ENCODE data around the gene LARP4B.

LARP4B gene

GRCh38 chr10:898141-898540 lies 33.4 kb downstream of the LARP4B start:
- TF ChIP-seq, protein P1, sequence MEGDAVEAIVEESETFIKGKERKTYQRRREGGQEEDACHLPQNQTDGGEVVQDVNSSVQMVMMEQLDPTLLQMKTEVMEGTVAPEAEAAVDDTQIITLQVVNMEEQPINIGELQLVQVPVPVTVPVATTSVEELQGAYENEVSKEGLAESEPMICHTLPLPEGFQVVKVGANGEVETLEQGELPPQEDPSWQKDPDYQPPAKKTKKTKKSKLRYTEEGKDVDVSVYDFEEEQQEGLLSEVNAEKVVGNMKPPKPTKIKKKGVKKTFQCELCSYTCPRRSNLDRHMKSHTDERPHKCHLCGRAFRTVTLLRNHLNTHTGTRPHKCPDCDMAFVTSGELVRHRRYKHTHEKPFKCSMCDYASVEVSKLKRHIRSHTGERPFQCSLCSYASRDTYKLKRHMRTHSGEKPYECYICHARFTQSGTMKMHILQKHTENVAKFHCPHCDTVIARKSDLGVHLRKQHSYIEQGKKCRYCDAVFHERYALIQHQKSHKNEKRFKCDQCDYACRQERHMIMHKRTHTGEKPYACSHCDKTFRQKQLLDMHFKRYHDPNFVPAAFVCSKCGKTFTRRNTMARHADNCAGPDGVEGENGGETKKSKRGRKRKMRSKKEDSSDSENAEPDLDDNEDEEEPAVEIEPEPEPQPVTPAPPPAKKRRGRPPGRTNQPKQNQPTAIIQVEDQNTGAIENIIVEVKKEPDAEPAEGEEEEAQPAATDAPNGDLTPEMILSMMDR (IDR thresholded peaks at IDR 0.05): no peak

DNA sequence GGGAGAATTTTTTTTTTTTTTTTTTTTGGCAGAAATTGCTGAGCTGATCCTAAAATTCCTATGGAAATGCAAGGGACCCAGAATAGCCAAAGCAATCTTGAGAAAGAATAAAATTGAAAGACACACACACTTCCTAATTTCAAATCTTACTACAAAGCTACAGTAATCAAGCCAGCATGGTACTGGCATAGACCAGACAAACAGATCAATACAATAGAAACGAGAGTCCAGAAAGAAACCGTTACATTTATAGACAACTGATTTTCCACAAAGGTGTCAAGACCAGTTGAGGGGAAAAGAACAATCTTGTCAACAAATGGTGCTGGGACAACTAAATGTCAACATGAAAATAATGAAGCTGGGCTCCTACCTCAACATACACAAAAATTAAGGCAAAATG lies 34.5 kb downstream of the LARP4B start:
- H3K27ac ChIP-seq: no peak overlapping the region
- H3K4me1 ChIP-seq (ENCODE audit: control insufficient read depth in 1 of 2, insufficient read depth in 1 of 2, low read depth in 1 of 2, low read length in 1 of 2): peaks cover 0 to 3% of the 10 kb centered on the region in 2 experiments
- TF ChIP-seq, protein P1 (IDR thresholded peaks at IDR 0.05): no peak

More at GRCh38 chr10:898141-898540, 33.4 kb downstream of the LARP4B start:
- no peak overlapping the region for H3K27ac ChIP-seq
- no peak overlapping the region for H3K4me3 ChIP-seq (ENCODE audit: low read depth in 1 of 2, low read length in 1 of 2)
- H3K27me3 ChIP-seq: no peaks in the 10 kb centered on the region
- no peaks in the 10 kb centered on the region for H3K9me3 ChIP-seq
- H3K36me3 ChIP-seq: no peaks in the 10 kb centered on the region
- H3K4me1 ChIP-seq (ENCODE audit: control insufficient read depth in 1 of 2, insufficient read depth in 1 of 2, low read depth in 1 of 2, low read length in 1 of 2): peaks cover 2 to 9% of the 10 kb centered on the region in 2 experiments

DNA sequence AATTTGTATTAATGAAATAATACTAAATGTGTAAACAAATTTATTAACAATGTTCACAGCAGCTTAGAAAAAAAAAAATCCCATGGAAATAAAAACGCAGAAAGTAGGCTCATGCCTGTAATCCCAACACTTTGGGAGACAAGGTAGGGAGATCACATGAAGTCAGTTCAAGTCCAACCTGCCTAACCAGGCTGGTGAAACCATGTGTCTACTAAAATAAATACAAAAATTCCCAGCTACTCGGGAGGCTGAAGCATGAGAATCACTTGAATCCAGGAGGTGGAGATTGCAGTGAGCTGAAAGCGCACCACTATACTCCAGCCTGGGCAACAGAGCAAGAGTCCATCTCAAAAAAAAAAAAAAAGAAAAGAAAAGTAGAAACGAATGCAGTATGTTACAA lies 36.2 kb downstream of the LARP4B start:
- no peak overlapping the region for H3K27ac ChIP-seq
- TF ChIP-seq, protein P1 (IDR thresholded peaks at IDR 0.05): no peak
- H3K4me3 ChIP-seq (ENCODE audit: low read depth in 1 of 2, low read length in 1 of 2): no peak overlapping the region
- H3K9me3 ChIP-seq: no peaks in the 10 kb centered on the region
- H3K36me3 ChIP-seq: no peaks in the 10 kb centered on the region
- peaks cover 0 to 3% of the 10 kb centered on the region in 2 experiments for H3K4me1 ChIP-seq (ENCODE audit: control insufficient read depth in 1 of 2, insufficient read depth in 1 of 2, low read depth in 1 of 2, low read length in 1 of 2)
- no peaks in the 10 kb centered on the region for H3K27me3 ChIP-seq

More for the DNA sequence above, 34.5 kb downstream of the LARP4B start:
- Histone ChIP-seq H3K9me3 (no peaks in the 10 kb centered on the region), H3K36me3 (no peaks in the 10 kb centered on the region), H3K27me3 (no peaks in the 10 kb centered on the region), H3K4me3 (ENCODE audit: low read depth in 1 of 2, low read length in 1 of 2) (no peak overlapping the region)

- peak overlapping the region; percentile 52 for H3K27ac ChIP-seq
- no peak overlapping the region for H3K4me3 ChIP-seq (ENCODE audit: low read depth in 1 of 2, low read length in 1 of 2)
- no peaks in the 10 kb centered on the region for H3K27me3 ChIP-seq
- peaks cover 0 to 10% of the 10 kb centered on the region in 2 experiments for H3K4me1 ChIP-seq (ENCODE audit: control insufficient read depth in 1 of 2, insufficient read depth in 1 of 2, low read depth in 1 of 2, low read length in 1 of 2)
- TF ChIP-seq, protein P1 (IDR thresholded peaks at IDR 0.05): no peak
- no peaks in the 10 kb centered on the region for H3K9me3 ChIP-seq
- peaks cover 75% of the 10 kb centered on the region for H3K36me3 ChIP-seq
Measured at GRCh38 chr10:878895-879294, 52.6 kb downstream of the LARP4B start.

DNA sequence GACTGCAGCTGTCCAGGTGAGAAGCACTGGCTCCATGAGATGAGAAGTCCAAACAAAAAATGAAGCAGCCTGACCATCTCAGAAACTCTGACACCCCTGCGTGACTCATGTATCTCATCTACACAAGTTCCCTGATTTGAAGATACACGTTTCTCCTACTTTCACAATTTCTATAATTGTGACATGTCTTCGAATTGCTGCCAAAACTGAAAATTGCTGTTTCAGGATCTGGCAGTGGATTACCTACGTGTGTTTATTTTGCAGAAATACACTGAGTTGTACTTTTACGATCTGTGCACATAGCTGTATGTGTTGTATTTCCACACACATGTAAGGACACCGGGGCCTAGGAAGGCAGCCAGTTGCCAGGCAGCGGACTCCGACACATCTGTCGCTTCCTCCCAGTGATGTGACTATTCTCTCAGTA lies 53.2 kb downstream of the LARP4B start:
- peaks cover 70% of the 10 kb centered on the region for H3K36me3 ChIP-seq
- H3K27ac ChIP-seq: peak overlapping the region; percentile 52

More for the DNA sequence above, 53.2 kb downstream of the LARP4B start:
- H3K9me3 ChIP-seq: no peaks in the 10 kb centered on the region
- TF ChIP-seq, protein P1 (IDR thresholded peaks at IDR 0.05): no peak
- peaks cover 0 to 10% of the 10 kb centered on the region in 2 experiments for H3K4me1 ChIP-seq (ENCODE audit: control insufficient read depth in 1 of 2, insufficient read depth in 1 of 2, low read depth in 1 of 2, low read length in 1 of 2)
- no peak overlapping the region for H3K4me3 ChIP-seq (ENCODE audit: low read depth in 1 of 2, low read length in 1 of 2)
- no peaks in the 10 kb centered on the region for H3K27me3 ChIP-seq
